ENCODE results near the gene CMTM3. TPM values are rescaled to one million over a fixed set of nuclear protein-coding genes. Genes with fewer than 3 reads are reported as not detected.

Gene CMTM3
- total and polyA plus RNA-seq, 4 donors, result 1.6 to 12.2 (median 4.6) TPM

DNA sequence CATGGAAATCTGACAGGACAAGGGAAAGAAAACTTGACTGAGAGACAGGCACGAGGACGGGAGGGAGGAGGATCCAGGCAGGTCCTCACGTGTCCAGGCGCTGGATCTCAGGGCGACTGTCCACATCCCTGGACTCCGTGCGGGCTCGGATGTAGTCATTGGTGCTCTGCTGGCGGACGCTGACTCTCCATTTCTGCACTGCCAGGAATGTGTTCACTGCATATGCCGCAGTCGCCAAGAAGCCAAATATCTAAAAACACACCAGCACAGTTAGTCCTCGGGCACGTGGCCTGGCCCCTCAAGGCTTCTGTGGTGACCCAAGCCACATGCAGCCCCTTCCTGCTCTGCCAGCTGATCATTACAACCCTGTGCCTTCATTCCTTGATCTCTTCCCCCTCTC, 17.5 kb downstream of the CMTM3 start:
- WGBS, result 95% methylated on average over 14 of the region's 14 CpGs
- Histone ChIP-seq H3K27ac (ENCODE audit: low read depth in 1 of 2, low read length in 2 of 2) (no peak overlapping the region), H3K36me3 (ENCODE audit: control insufficient read depth in 4 of 4, insufficient read depth in 3 of 4, low read depth in 1 of 4, low read length in 3 of 4) (peaks cover 0 to 6% (median 0%) of the 10 kb centered on the region in 4 donors), H3K4me1 (ENCODE audit: control insufficient read depth in 4 of 4, insufficient read depth in 4 of 4, low read length in 3 of 4) (peaks cover 4 to 22% (median 12%) of the 10 kb centered on the region in 4 donors), H3K9me3 (ENCODE audit: control insufficient read depth in 4 of 4, low read length in 3 of 4) (no peaks in the 10 kb centered on the region), H3K9ac (ENCODE audit: low read depth in 1 of 2, low read length in 2 of 2) (no peak overlapping the region), H3K27me3 (ENCODE audit: control insufficient read depth in 4 of 4, insufficient read depth in 4 of 4, low read length in 3 of 4) (no peaks in the 10 kb centered on the region), H3K4me3 (ENCODE audit: low read depth in 1 of 3, low read length in 3 of 3) (no peak overlapping the region)
- DNase-seq (ENCODE audit: low spot score), result peak; percentile 6
- TF ChIP-seq, protein P1, sequence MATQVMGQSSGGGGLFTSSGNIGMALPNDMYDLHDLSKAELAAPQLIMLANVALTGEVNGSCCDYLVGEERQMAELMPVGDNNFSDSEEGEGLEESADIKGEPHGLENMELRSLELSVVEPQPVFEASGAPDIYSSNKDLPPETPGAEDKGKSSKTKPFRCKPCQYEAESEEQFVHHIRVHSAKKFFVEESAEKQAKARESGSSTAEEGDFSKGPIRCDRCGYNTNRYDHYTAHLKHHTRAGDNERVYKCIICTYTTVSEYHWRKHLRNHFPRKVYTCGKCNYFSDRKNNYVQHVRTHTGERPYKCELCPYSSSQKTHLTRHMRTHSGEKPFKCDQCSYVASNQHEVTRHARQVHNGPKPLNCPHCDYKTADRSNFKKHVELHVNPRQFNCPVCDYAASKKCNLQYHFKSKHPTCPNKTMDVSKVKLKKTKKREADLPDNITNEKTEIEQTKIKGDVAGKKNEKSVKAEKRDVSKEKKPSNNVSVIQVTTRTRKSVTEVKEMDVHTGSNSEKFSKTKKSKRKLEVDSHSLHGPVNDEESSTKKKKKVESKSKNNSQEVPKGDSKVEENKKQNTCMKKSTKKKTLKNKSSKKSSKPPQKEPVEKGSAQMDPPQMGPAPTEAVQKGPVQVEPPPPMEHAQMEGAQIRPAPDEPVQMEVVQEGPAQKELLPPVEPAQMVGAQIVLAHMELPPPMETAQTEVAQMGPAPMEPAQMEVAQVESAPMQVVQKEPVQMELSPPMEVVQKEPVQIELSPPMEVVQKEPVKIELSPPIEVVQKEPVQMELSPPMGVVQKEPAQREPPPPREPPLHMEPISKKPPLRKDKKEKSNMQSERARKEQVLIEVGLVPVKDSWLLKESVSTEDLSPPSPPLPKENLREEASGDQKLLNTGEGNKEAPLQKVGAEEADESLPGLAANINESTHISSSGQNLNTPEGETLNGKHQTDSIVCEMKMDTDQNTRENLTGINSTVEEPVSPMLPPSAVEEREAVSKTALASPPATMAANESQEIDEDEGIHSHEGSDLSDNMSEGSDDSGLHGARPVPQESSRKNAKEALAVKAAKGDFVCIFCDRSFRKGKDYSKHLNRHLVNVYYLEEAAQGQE (IDR thresholded peaks at IDR 0.05), result no peak
- TF ChIP-seq, protein P2, sequence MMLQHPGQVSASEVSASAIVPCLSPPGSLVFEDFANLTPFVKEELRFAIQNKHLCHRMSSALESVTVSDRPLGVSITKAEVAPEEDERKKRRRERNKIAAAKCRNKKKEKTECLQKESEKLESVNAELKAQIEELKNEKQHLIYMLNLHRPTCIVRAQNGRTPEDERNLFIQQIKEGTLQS (IDR thresholded peaks at IDR 0.05), result no peak
- TF ChIP-seq HNF4A (conservative IDR thresholded peaks at IDR 0.05) (no peak), RAD21 (IDR thresholded peaks at IDR 0.05) (no peak), HNF4G (IDR thresholded peaks at IDR 0.05) (no peak), FOXA1 (IDR thresholded peaks at IDR 0.05) (no peak), TAF1 (conservative IDR thresholded peaks at IDR 0.05) (no peak)
- TF ChIP-seq, protein P3, sequence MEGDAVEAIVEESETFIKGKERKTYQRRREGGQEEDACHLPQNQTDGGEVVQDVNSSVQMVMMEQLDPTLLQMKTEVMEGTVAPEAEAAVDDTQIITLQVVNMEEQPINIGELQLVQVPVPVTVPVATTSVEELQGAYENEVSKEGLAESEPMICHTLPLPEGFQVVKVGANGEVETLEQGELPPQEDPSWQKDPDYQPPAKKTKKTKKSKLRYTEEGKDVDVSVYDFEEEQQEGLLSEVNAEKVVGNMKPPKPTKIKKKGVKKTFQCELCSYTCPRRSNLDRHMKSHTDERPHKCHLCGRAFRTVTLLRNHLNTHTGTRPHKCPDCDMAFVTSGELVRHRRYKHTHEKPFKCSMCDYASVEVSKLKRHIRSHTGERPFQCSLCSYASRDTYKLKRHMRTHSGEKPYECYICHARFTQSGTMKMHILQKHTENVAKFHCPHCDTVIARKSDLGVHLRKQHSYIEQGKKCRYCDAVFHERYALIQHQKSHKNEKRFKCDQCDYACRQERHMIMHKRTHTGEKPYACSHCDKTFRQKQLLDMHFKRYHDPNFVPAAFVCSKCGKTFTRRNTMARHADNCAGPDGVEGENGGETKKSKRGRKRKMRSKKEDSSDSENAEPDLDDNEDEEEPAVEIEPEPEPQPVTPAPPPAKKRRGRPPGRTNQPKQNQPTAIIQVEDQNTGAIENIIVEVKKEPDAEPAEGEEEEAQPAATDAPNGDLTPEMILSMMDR (IDR thresholded peaks at IDR 0.05; ENCODE audit: low read depth, low read length, missing input control), result no peak
- TF ChIP-seq, protein P4, sequence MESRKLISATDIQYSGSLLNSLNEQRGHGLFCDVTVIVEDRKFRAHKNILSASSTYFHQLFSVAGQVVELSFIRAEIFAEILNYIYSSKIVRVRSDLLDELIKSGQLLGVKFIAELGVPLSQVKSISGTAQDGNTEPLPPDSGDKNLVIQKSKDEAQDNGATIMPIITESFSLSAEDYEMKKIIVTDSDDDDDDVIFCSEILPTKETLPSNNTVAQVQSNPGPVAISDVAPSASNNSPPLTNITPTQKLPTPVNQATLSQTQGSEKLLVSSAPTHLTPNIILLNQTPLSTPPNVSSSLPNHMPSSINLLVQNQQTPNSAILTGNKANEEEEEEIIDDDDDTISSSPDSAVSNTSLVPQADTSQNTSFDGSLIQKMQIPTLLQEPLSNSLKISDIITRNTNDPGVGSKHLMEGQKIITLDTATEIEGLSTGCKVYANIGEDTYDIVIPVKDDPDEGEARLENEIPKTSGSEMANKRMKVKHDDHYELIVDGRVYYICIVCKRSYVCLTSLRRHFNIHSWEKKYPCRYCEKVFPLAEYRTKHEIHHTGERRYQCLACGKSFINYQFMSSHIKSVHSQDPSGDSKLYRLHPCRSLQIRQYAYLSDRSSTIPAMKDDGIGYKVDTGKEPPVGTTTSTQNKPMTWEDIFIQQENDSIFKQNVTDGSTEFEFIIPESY (IDR thresholded peaks at IDR 0.05), result no peak

DNA sequence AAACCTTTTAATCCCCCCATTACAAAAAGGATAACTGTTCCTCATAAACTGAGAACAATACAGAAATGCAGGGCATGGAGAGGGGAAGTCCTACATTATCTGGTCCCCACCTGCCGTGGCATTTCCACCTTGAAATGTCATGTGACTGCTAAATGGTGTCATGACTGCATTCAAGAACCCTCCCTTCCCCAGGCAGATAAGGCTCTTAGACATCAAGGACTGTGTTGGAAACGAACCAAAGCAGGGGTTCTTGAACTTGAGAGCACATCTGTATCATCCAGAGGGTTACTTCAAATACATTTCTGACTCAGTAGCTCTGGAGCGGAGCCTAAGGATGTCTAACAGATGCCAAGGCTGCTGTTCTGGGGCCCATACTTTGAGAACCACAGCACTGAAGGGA, 18.4 kb downstream of the CMTM3 start:
- peaks cover 0 to 15% (median 7%) of the 10 kb centered on the region in 4 donors for H3K4me1 ChIP-seq (ENCODE audit: control insufficient read depth in 4 of 4, insufficient read depth in 4 of 4, low read length in 3 of 4)
- H3K36me3 ChIP-seq (ENCODE audit: control insufficient read depth in 4 of 4, insufficient read depth in 3 of 4, low read depth in 1 of 4, low read length in 3 of 4), result peaks cover 0 to 6% (median 0%) of the 10 kb centered on the region in 4 donors
- H3K9me3 ChIP-seq (ENCODE audit: control insufficient read depth in 4 of 4, low read length in 3 of 4), result no peaks in the 10 kb centered on the region
- WGBS, result 82% methylated on average over 3 of the region's 3 CpGs
- H3K9ac ChIP-seq (ENCODE audit: low read depth in 1 of 2, low read length in 2 of 2), result no peak overlapping the region
- peak; percentile 16 for DNase-seq (ENCODE audit: low spot score)
- H3K27me3 ChIP-seq (ENCODE audit: control insufficient read depth in 4 of 4, insufficient read depth in 4 of 4, low read length in 3 of 4), result no peaks in the 10 kb centered on the region
- TF ChIP-seq NR2F2 (IDR thresholded peaks at IDR 0.05), result no peak
- no peak for TF ChIP-seq RXRA (IDR thresholded peaks at IDR 0.05)
- TF ChIP-seq, protein P5, sequence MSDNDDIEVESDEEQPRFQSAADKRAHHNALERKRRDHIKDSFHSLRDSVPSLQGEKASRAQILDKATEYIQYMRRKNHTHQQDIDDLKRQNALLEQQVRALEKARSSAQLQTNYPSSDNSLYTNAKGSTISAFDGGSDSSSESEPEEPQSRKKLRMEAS (IDR thresholded peaks at IDR 0.05), result no peak
- no peak for TF ChIP-seq FOXA1 (IDR thresholded peaks at IDR 0.05)
- no peak for TF ChIP-seq TAF1 (conservative IDR thresholded peaks at IDR 0.05)
- TF ChIP-seq GABPA (IDR thresholded peaks at IDR 0.05 in 1 of 2, conservative IDR thresholded peaks at IDR 0.05 in 1 of 2), result no peak
- TF ChIP-seq, protein P2 (IDR thresholded peaks at IDR 0.05), result no peak
- TF ChIP-seq JUND (IDR thresholded peaks at IDR 0.05), result no peak
- TF ChIP-seq RAD21 (IDR thresholded peaks at IDR 0.05), result no peak
- TF ChIP-seq, protein P3 (IDR thresholded peaks at IDR 0.05; ENCODE audit: low read depth, low read length, missing input control), result no peak
- TF ChIP-seq, protein P4 (IDR thresholded peaks at IDR 0.05), result no peak
- TF ChIP-seq EGR1 (IDR thresholded peaks at IDR 0.05; ENCODE audit: low read depth in 2 of 2), result no peak
- H3K4me3 ChIP-seq (ENCODE audit: low read depth in 1 of 3, low read length in 3 of 3), result no peak overlapping the region
- no peak overlapping the region for H3K27ac ChIP-seq (ENCODE audit: low read depth in 1 of 2, low read length in 2 of 2)

All from liver (tissue), 9 donors.